ENCODE data around the gene ST3GAL3. TPM values are rescaled to one million over a fixed set of nuclear protein-coding genes. Genes with fewer than 3 reads are reported as not detected.

ST3GAL3 gene
- total RNA-seq, 1 experiment from 2014 or later: 8.6 TPM

- Mint-ChIP-seq H3K27me3 (ENCODE audit: low read depth) (no peaks in the 10 kb centered on the region; the same call in 1 of the 2 replicates), H3K36me3 (peaks cover 6% of the 10 kb centered on the region; the same call in 1 of the 2 replicates), H3K27ac (no peak overlapping the region; the same call in 1 of the 2 replicates), H3K4me1 (peaks cover 30% of the 10 kb centered on the region), H3K9me3 (peaks cover 8% of the 10 kb centered on the region), H3K4me3 (no peak overlapping the region)
- TF ChIP-seq ZSCAN18 (CRISPR knock-in tag; IDR thresholded peaks at IDR 0.05): no peak
- TF ChIP-seq USF1 (CRISPR knock-in tag; IDR thresholded peaks at IDR 0.05): no peak
- no peak for TF ChIP-seq NFE2L1 (CRISPR knock-in tag; IDR thresholded peaks at IDR 0.05)
- TF ChIP-seq ELF4 (CRISPR knock-in tag; IDR thresholded peaks at IDR 0.05; ENCODE audit: low read depth): no peak
- TF ChIP-seq GABPB1 (CRISPR knock-in tag; IDR thresholded peaks at IDR 0.05): no peak
- TF ChIP-seq PRRX2 (CRISPR knock-in tag; IDR thresholded peaks at IDR 0.05): no peak
- ChIA-PET CTCF (interaction anchor here (2.4 to 3.6 kb wide), 2 partner anchors 158 to 161 kb away, joined by 8 to 24 read pairs; partner anchors contain the start of gene ARTN), POLR2A (no interaction called here)
- DNase-seq (ENCODE audit: low spot score) (no peak), ATAC-seq (no peak)
These were observed 65.6 kb downstream of the ST3GAL3 start for GRCh38 chr1:43772978-43773377.

GRCh38 chr1:43773821-43774220 is 66.5 kb downstream of the ST3GAL3 start:
- CTCF ChIA-PET: interaction anchor here (1.5 to 3.6 kb wide), 3 partner anchors 7 to 161 kb away, joined by 5 to 24 read pairs (median 8); partner anchors contain the start of gene ARTN
- H3K9me3 Mint-ChIP-seq: peaks cover 8% of the 10 kb centered on the region
- peaks cover 27% of the 10 kb centered on the region for H3K4me1 Mint-ChIP-seq
- ATAC-seq (no peak), DNase-seq (ENCODE audit: low spot score) (no peak)
- H3K36me3 Mint-ChIP-seq: peaks cover 6% of the 10 kb centered on the region; the same call in 1 of the 2 replicates
- H3K27ac Mint-ChIP-seq: no peak overlapping the region
- POLR2A ChIA-PET: no interaction called here
- H3K4me3 Mint-ChIP-seq: no peak overlapping the region
- H3K27me3 Mint-ChIP-seq (ENCODE audit: low read depth): no peaks in the 10 kb centered on the region; the same call in 1 of the 2 replicates
- TF ChIP-seq ZNF263 (CRISPR knock-in tag; IDR thresholded peaks at IDR 0.05; ENCODE audit: low read depth) (no peak), MYBL2 (CRISPR knock-in tag; IDR thresholded peaks at IDR 0.05) (no peak), MLX (CRISPR knock-in tag; IDR thresholded peaks at IDR 0.05) (no peak), MAX (CRISPR knock-in tag; IDR thresholded peaks at IDR 0.05) (no peak), ZNF396 (CRISPR knock-in tag; IDR thresholded peaks at IDR 0.05; ENCODE audit: borderline replicate concordance) (no peak), GTF2I (CRISPR knock-in tag; conservative IDR thresholded peaks at IDR 0.05) (no peak), ZNF232 (CRISPR knock-in tag; IDR thresholded peaks at IDR 0.05) (no peak), GRHL2 (CRISPR knock-in tag; IDR thresholded peaks at IDR 0.05; ENCODE audit: insufficient replicate concordance, severe bottlenecking) (no peak), FOXP4 (CRISPR knock-in tag; IDR thresholded peaks at IDR 0.05) (no peak), IRF2 (CRISPR knock-in tag; IDR thresholded peaks at IDR 0.05; ENCODE audit: borderline replicate concordance, low read depth) (no peak), ARID4B (CRISPR knock-in tag; IDR thresholded peaks at IDR 0.05; ENCODE audit: borderline replicate concordance) (no peak), ETV6 (CRISPR knock-in tag; IDR thresholded peaks at IDR 0.05) (no peak), ERG (CRISPR knock-in tag; IDR thresholded peaks at IDR 0.05) (no peak), FOXJ3 (CRISPR knock-in tag; IDR thresholded peaks at IDR 0.05; ENCODE audit: borderline replicate concordance) (no peak), HMGA2 (CRISPR knock-in tag; IDR thresholded peaks at IDR 0.05) (no peak), E2F4 (CRISPR knock-in tag; IDR thresholded peaks at IDR 0.05; ENCODE audit: borderline replicate concordance, low read depth) (no peak), ZNF423 (CRISPR knock-in tag; IDR thresholded peaks at IDR 0.05) (no peak)

Measured in WTC11 (cell line).